ENCODE results near the gene TBRG4. TPM values are rescaled to one million over a fixed set of nuclear protein-coding genes. Genes with fewer than 3 reads are reported as not detected.

The TBRG4 gene
- total RNA-seq (10 to 100 TPM; 37.9 to 77.1 (median 67.4) TPM), polyA plus RNA-seq (10 to 100 TPM; 42.9 to 59.9 (median 46.2) TPM)
- long read RNA-seq, donor 1, partial matches to known transcripts = 5 of 13 reads
- long read RNA-seq, donor 1, other reads (novel, unspliced or antisense) = 0 of 13 reads
- long read RNA-seq, donor 2, partial matches to known transcripts = 0 of 2 reads
- long read RNA-seq, donor 2, other reads (novel, unspliced or antisense) = 0 of 2 reads

DNA sequence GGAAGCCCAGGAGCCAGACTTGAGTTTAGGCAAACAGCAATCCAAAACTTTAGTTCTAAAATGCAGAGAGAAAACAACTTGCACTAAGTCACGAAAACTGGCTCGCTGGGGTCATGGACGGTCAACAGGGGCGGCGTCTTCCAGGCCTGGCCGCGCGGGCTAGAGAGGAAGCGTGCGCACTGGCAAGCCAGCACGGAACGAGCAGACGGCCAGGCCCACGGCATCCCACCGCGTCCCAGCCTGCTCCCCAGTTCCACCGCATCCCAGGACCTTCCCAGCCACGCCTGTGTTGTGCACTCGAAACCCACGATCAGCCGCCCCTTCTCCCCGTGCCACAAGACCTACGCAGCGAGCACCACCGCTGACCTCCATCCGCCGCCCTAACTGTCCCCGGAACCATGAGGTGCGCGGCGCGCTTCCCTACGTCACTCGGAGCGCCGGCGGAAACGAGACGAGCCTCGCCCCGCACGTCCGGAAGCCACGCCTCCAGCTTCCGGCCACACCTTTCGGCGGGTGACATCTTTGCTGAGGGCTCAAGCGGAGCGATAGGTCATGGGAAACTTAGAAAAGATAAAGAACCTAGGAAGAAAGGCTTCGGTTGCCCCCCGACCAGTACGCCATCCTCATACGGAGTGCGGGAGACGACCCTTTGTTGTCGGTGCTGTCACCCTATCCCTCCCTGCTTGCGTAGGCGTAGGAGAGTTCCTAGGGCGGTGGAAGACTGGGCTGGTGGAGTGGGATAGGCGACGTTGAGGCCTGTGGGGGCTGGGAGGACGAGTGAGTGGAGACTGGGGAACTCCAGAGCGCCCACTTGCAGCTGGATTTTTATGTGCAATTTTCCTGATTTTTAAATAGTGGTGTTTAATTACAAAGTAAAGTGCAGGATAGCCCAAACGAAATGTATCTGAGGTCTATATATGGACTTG lies at the start of gene TBRG4:
TBRG4 (minus strand) TSS at position 400 of the 926 bp plus-strand sequence. CDS start 2,460 bp downstream, outside the sequence.
- Histone ChIP-seq H3K27me3 (replicated peaks in 1 of 7) (no peaks in the 10 kb centered on the region), H3K4me3 (peak within 1 kb of the TSS; percentile 82 to 95 (median 88)), H3K4me1 (peaks cover 33 to 57% (median 52%) of the 10 kb centered on the region in 6 donors), H3K27ac (peak within 1 kb of the TSS; percentile 89 to 97 (median 93)), H3K36me3 (peaks cover 5 to 31% (median 27%) of the 10 kb centered on the region in 6 donors), H3K9me3 (no peaks in the 10 kb centered on the region)
- WGBS, 5 donors = 0 to 1% (median 0%) methylated on average over 60 to 64 of the region's 64 CpGs
- intact Hi-C loops (cut with DNase I; ENCODE audit: low total_unique reads) = loop anchor here (10.0 kb wide), 1 partner anchor 107 kb away; the partner anchor contains the start of gene CCM2
- peak; percentile 99 to 100 (median 99) for TF ChIP-seq POLR2AphosphoS5 (IDR thresholded peaks at IDR 0.05)
- peak; percentile 55 to 86 (median 68) for TF ChIP-seq POLR2A (IDR thresholded peaks at IDR 0.05)
- TF ChIP-seq, protein P1, sequence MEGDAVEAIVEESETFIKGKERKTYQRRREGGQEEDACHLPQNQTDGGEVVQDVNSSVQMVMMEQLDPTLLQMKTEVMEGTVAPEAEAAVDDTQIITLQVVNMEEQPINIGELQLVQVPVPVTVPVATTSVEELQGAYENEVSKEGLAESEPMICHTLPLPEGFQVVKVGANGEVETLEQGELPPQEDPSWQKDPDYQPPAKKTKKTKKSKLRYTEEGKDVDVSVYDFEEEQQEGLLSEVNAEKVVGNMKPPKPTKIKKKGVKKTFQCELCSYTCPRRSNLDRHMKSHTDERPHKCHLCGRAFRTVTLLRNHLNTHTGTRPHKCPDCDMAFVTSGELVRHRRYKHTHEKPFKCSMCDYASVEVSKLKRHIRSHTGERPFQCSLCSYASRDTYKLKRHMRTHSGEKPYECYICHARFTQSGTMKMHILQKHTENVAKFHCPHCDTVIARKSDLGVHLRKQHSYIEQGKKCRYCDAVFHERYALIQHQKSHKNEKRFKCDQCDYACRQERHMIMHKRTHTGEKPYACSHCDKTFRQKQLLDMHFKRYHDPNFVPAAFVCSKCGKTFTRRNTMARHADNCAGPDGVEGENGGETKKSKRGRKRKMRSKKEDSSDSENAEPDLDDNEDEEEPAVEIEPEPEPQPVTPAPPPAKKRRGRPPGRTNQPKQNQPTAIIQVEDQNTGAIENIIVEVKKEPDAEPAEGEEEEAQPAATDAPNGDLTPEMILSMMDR (IDR thresholded peaks at IDR 0.05 in 8 of 11, conservative IDR thresholded peaks at IDR 0.05 in 3 of 11) = peak in 5 of 11 experiments; percentile 15 to 43 (median 27)
- peak; percentile 99 for DNase-seq

DNA sequence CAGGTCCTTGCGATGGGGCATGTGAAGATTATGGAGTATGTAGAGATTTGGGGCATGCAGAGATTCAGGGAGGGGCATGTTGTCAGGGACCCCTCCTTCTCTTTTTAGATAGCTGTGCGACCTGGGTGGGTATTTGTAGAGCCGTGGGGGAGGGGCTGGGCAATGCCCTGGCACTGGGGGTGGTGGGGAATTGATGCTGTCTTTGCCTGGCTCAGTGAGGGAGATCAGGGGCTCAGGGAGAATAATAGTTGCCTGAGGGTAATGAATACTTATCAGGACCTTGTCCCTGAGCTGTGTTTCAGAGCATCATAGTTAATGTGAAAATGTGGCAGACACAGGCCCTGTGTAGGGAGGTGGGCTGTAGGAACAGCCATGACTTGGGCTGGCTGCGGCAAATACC lies 49.6 kb upstream of the TBRG4 start:
- 76 to 84% (median 81%) methylated on average over 4 of the region's 4 CpGs for WGBS, 5 donors

DNA sequence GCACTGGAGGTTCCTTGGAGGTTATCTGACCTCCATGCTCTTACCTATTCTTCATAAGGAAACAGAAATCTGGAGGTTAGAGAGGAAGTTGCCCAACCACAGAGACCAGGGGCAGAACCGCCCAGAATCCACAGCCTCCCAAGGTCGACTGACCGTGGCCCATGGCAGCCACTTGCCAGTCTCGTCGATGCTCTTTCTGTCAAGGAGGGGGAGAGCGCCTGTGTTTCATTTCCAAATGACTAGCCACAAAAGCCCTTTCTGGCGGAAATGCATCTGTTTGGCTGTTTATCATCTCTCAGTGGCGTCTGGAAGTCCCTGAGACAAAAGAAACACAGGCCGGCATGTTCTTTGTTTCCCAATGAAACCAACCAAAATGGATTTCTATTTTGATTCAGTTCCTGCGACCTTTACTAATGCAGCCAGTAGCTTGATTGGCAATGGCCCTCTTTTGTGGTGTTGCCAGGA lies 49.0 kb upstream of the TBRG4 start:
- peaks cover 0 to 26% (median 6%) of the 10 kb centered on the region in 6 donors for H3K4me1 ChIP-seq
- H3K36me3 ChIP-seq = no peaks in the 10 kb centered on the region
- H3K27ac ChIP-seq = peak overlapping the region in 1 of 8 donors; percentile 31
- WGBS, 5 donors = 31 to 46% (median 36%) methylated on average over 10 of the region's 10 CpGs
- DNase-seq = peak; percentile 75
- TF ChIP-seq, protein P1 (IDR thresholded peaks at IDR 0.05 in 8 of 11, conservative IDR thresholded peaks at IDR 0.05 in 3 of 11) = no peak
- TF ChIP-seq POLR2AphosphoS5 (IDR thresholded peaks at IDR 0.05) (no peak), POLR2A (IDR thresholded peaks at IDR 0.05) (no peak)
- peaks cover 0 to 17% (median 12%) of the 10 kb centered on the region in 8 donors for H3K9me3 ChIP-seq
- intact Hi-C loops (cut with DNase I; ENCODE audit: low total_unique reads) = no loop called here
- no peak overlapping the region for H3K4me3 ChIP-seq
- peaks cover 0 to 41% (median 21%) of the 10 kb centered on the region in 7 donors for H3K27me3 ChIP-seq (replicated peaks in 1 of 7)

More for the DNA sequence above, 49.6 kb upstream of the TBRG4 start:
- no peak overlapping the region for H3K4me3 ChIP-seq
- H3K27ac ChIP-seq = peak overlapping the region in 1 of 8 donors; percentile 31
- H3K4me1 ChIP-seq = peaks cover 0 to 26% (median 6%) of the 10 kb centered on the region in 6 donors
- intact Hi-C loops (cut with DNase I; ENCODE audit: low total_unique reads) = no loop called here
- DNase-seq = peak; percentile 29
- peaks cover 0 to 34% (median 21%) of the 10 kb centered on the region in 7 donors for H3K27me3 ChIP-seq (replicated peaks in 1 of 7)
- H3K36me3 ChIP-seq = no peaks in the 10 kb centered on the region
- TF ChIP-seq POLR2AphosphoS5 (IDR thresholded peaks at IDR 0.05) = no peak
- no peak for TF ChIP-seq POLR2A (IDR thresholded peaks at IDR 0.05)
- TF ChIP-seq, protein P1 (IDR thresholded peaks at IDR 0.05 in 8 of 11, conservative IDR thresholded peaks at IDR 0.05 in 3 of 11) = no peak
- H3K9me3 ChIP-seq = peaks cover 0 to 17% (median 12%) of the 10 kb centered on the region in 8 donors

Measured in spleen (tissue), 13 donors.